COLO829 (cell line): ENCODE results near the gene BTG1.
A peak's percentile ranks its signal among the peaks of the same experiment; 100 is the strongest.

Source experiments
- DNase-seq: peaks from one replicate; pipeline ENCODE4 v3.0.0; 2012; ENCODE audit warnings: low spot score

The BTG1 gene

DNA sequence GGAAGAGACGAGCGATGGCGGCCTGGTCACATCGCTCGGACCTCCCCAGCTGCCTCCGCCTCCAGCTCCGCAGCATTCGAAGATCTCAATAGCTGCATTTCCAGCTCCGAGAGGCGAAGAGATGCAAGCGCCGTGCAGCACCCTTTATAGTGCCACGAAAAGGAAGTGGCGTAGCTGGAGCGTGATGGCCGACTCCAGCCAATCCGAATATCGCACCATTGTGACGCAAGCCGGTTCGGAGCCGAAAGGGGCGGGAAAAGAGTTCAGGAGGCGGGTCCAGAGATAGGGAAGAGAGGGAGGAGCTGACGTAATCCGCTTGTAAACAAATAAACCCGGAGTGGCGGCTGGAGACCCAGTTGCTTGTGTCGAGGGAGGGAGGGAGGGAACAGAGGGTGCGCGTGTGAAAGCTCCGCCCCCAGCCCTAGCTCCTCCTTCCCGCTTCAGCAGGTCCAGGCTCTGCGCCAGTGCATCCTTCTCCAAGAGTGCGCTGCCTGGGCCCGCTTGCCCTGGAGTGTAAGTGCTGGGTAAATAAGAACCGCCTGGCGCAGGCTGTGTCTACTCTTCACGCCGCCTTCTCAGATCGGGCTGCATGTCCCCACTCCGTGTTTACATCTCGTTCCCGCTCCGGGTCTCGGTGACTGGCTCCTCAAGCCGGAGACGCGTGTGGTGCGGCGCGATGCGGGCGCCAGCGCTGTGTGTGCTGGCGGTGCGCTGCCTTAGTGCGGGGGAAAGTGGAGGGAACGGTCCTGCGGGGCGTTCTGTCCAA is at the start of gene BTG1:
TSS of gene BTG1 (minus strand) at position 116 of the 766 bp plus-strand sequence. CDS start 311 bp downstream, outside the sequence.
- DNase-seq: peak; percentile 99

DNA sequence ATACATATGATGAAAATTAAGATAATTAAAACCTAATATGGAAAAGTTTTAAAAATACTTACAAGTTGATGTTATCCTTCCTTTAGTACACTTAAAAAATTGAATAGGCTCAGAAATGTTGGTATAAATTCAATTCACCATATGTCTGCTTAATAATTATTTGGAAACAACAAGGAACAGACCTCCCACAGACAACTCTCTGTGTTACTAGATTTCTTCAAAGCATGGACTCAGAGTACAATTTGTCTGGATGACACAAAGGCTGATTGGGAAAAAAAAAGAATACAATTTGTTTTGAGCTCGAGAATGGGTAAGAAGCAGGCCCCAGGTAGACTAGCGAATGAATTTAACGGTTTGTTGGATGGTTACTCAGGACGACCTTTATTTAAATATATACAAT is 48.9 kb upstream of the BTG1 start:
- no peak for DNase-seq

GRCh38 chr12:92193846-92194245 is 48.2 kb upstream of the BTG1 start:
- no peak for DNase-seq

GRCh38 chr12:92193063-92193462 is 47.4 kb upstream of the BTG1 start:
- DNase-seq: no peak

DNA sequence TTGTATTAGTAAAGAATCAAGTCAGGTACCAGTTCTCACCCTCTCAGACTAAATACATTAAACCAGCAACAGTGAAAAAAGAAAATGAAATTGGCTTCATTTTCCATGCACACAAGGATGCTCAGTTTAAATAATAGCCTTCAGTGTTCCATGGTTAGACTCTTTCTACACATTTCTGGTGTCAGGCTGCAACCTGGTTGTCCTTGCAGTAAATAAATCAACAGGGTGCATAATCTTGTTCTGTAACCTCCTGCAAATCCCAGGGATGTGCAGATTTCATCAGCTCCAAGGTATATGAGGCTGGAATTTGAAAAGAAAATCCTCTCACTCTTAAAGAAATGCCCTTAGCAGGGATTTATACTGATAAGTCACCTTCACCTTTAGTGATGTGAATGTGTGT is 46.7 kb upstream of the BTG1 start:
- DNase-seq: no peak

- DNase-seq: no peak
Observed at GRCh38 chr12:92191061-92191460, 45.4 kb upstream of the BTG1 start.

DNA sequence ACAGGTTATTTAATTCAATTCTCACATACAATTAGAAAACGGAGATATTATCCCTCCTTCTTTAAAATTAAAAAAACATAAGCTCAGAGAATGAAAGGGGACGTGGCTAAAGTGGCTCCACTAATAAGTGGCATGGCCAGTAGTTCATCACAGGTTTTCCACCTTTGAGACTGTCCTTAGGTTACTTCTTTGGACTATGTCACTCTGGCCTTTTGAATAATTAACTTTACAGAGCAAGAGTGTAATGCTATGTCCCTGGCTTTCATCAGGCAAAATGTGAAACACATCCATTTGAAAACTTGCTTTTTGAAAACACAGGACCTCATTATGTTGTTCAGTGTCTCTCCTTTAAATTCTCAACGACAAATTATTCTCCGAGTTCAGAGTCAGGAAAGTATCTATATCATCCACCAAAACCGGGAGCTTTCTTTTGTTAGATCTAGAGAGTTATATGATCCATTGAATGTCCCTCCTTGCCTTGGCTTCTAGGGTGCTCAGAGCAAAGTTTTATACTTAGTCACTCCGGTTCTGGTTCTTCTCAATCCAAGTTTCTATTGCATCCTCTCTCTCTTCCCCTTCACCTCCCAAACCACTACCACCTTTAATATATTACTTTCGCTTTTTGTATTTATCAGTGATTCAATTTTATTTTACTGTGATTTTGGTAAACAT is 43.0 kb upstream of the BTG1 start:
- DNase-seq: no peak

DNA sequence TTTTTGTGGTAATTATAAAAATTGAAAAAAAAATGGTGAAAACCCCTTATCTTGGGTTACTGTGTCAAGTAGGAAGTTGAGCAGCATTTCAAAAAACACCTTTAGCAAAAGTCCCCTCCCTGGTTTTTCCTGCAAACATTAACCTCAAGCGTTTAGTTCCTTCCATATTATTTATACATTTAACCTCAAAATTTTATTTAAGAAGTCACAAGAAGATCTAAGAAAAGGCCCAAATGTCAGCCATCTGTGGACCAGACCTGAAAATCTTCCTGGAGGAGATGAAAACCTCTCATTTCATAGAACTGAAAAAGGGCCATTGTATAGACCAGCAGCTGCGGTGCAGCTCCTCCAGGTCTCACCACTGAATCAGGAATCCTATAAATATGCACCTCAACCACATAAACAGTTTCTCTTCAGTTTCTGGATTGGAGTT is 40.4 kb upstream of the BTG1 start:
- DNase-seq: no peak

DNA sequence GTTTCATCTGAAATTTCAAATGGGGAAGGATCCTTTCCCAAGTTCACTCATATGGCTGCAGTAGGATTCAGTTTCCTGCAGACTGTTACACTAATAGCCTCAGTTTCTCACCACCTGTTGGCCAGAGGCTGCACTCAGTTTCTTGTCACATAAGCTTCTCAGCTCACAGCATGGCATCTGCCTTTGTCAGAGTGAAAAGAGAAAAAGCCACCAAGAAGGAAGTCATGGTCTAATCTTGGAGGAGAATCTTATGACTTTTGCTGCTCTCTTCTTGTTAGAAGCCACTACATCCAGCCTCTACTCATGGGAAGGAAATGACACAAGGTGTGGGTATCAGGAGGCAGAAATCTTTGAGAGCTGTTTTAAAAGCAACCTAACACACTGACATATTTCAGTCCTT is 39.4 kb upstream of the BTG1 start:
- no peak for DNase-seq

DNA sequence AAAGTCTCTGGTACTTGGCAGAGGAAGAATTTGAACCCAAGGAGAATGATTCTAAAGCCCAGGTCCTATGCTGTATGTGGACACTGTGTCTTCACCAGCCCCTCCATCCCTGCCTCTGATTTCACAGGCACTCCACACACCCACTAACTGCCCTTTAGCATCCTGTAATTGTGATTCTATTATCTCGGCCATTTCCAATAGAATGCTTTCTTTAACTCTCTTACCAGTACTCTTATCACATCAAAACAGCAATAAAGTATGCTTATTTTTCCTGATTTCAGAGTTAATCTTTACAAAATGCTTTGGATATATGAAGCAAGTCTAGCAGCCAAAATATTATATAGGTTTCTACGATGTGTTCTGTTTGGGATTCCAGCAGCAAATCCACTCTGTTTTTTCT is 37.9 kb upstream of the BTG1 start:
- no peak for DNase-seq

GRCh38 chr12:92178340-92178739 is 32.7 kb upstream of the BTG1 start:
- no peak for DNase-seq

- no peak for DNase-seq
Observed at GRCh38 chr12:92176646-92177045, 31.0 kb upstream of the BTG1 start.

DNA sequence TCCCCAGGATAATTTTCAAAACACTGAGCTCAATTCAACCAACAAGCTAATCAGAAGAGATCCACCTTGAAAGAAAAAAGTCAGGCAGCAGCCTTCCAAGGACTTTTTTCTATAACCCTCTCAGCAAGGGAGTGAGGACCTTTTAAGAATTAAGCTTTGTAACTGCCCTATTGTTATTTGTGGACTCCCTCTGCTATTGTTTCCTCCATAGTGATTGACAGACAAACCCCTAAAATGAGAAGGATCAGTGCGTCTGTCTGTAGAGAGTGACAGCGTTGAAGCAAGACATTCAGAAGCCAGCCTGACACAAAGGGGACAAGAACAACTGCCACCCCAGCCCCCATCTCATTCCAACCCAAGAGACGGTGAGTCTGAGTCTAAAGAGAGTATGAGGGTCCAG is 30.3 kb upstream of the BTG1 start:
- DNase-seq: no peak

DNA sequence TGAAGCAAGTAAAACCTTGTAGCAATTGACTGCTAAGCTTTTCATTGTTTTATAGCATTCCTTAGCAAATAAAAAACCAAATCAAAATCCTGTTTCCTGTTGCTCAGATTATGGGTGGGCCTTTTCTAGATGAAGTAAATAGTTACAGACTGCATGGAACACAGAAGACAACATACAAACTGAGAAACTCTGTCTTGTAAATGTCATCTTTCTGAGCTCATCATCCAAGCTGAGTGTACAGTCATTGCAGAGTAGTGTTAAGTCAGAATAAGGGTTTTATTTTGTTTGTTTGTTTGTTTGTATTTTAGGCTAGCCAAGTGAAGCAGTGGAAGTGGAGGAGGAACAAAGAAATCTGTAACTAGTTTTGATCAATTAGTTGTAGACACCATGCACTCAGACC is 24.4 kb upstream of the BTG1 start:
- no peak for DNase-seq

- no peak for DNase-seq
Observed at GRCh38 chr12:92167075-92167474, 21.4 kb upstream of the BTG1 start.

DNA sequence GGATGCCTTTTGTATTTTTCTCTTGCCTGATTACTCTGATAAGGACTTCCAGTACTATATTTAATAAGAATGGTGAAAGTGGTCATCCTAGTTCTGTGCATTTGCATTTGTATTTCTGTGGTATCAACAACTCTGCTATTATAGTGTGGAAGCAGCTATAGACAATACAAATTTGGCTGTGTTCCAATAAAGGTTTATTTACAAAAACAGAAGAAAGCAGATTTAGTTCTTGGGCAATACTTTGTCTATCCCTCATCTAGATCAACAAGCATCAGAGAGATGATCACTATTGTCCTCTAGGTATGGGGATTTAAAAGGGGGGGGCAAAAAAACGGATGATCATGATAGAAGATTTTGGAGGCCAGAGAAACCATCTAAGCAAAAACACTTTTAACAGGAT is 19.1 kb upstream of the BTG1 start:
- DNase-seq: no peak

DNA sequence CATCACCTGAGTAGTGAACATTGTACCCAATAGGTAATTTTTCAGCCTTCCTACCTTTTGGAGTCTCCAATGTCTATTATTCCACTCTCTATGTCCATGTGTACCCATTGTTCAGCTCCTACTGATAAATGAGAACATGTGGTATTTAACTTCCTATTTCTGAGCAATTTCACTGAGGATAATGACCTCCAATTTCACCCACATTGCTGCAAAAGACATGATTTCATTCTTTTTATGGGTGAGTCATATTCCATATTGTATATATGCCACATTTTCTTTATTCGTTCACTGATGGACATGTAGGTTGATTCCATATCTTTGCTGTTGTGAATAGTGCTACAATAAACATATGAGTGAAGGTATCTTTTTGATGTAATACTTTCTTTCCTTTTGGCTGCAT is 16.4 kb upstream of the BTG1 start:
- DNase-seq: no peak

- DNase-seq: no peak
Observed at GRCh38 chr12:92158796-92159439, 13.3 kb upstream of the BTG1 start.

GRCh38 chr12:92156704-92157395 is 11.2 kb upstream of the BTG1 start:
- no peak for DNase-seq

GRCh38 chr12:92156139-92156538 is 10.5 kb upstream of the BTG1 start:
- DNase-seq: no peak

DNA sequence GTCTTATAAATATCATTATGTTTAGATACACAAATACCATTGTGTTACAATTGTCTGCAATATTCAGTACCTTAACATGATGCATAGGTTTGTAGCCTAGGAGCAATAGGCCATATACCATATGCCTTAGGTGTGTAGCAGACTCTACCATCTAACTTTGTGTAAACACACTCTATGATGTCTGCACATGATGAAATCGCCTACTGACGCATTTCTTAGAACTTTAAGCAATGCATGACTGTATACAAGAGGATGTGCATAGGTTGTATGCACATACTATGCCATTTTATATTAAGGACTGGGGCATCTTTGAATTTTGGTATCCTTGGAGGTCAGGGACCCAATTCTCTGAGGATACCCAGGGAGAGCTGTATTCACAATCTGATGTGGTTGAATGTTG is 10.1 kb upstream of the BTG1 start:
- DNase-seq: no peak

GRCh38 chr12:92151916-92152315 is 6.3 kb upstream of the BTG1 start:
- no peak for DNase-seq

DNA sequence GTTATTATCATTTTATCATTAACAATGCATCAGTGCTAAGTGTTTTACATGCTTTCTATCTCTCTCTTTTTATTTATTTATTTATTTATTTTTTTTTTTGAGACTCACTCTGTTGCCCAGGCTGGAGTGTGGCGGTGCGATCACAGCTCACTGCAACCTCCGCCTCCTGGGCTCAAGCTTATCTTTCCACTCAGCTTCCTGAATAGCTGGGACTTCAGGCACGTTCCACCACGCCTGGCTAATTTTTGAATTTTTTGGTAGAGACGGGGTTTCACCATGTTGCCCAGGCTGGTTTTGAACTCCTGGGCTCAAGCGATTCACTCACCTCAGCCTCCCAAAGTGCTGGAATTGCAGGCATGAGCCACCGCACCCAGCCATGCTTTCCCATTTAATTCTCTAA is 3.9 kb upstream of the BTG1 start:
- DNase-seq: no peak
